ENCODE results near the gene ZNF57. TPM values are rescaled to one million over a fixed set of nuclear protein-coding genes. Genes with fewer than 3 reads are reported as not detected.
A peak's percentile ranks its signal among the peaks of the same experiment; 100 is the strongest.

Gene ZNF57
- polyA plus RNA-seq, 1 of the 3 experiments (the other 2 are of a cell fraction), result 2.1 TPM

DNA sequence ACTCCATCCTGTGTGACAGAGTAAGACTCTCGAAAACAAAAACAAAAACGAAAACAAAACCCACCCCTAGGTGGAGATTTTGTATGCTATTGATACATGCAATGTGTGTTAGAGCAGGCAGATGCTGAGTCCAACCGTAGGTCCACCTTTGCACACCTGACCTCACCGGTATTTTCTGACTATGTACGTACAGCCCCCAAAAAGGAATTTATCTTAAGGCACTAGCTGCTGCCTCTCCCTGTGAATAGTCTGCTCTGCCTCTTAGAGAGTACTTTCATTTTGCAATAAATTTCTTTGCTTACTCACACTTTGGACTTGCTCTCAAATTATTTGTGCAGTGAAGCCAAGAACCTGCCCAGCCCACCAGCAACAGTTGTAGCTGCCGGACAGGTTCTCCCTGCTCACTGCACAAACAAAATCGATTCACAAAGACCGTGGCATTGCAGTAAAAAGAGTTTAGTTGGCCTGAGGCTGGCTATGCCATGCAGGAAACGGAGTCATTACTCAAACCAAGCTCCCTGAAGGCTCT, 52.3 kb downstream of the ZNF57 start:
- Histone ChIP-seq H3F3A (replicated peaks; ENCODE audit: insufficient read depth) (peaks cover under 1% of the 10 kb centered on the region), H3K4me2 (0 out of 2 replicates have a peak overlapping the region, but pooled peaks have one; percentile 15), H3K4me3 (ENCODE audit: low read depth in 2 of 2, low read length in 1 of 2) (no peak overlapping the region), H2AFZ (ENCODE audit: low read depth) (peak overlapping the region; percentile 60; the same call in 1 of the 2 replicates), H3K9me2 (no peaks in the 10 kb centered on the region), H3K27ac (ENCODE audit: low read depth in 2 of 2, low read length in 1 of 2) (no peak overlapping the region), H3K36me3 (replicated peaks in 1 of 2; ENCODE audit: control insufficient read depth in 1 of 2, insufficient read depth in 2 of 2, low read length in 1 of 2) (peaks cover 0 to 4% of the 10 kb centered on the region in 2 experiments), H3K4me1 (ENCODE audit: control insufficient read depth in 1 of 2, insufficient read depth in 2 of 2, low read depth in 1 of 2, low read length in 1 of 2) (peaks cover 4 to 9% of the 10 kb centered on the region in 2 experiments; a peak in 2 of 4 replicates), H3K9ac (no peak overlapping the region), H3K9me3 (no peaks in the 10 kb centered on the region), H3K79me2 (ENCODE audit: insufficient read depth) (peaks cover 16% of the 10 kb centered on the region), H4K20me1 (ENCODE audit: insufficient read depth) (no peaks in the 10 kb centered on the region), H3K27me3 (ENCODE audit: insufficient read depth) (no peaks in the 10 kb centered on the region)
- no peak for DNase-seq
- CTCF ChIA-PET, result interaction anchor here (1.5 to 5.1 kb wide), 6 partner anchors 9 to 211 kb away, joined by 4 to 60 read pairs (median 27); no protein-coding TSS in a partner anchor
- POLR2A ChIA-PET, result no interaction called here
- TF ChIP-seq ELF1 (IDR thresholded peaks at IDR 0.05) (no peak), RFX5 (IDR thresholded peaks at IDR 0.05; ENCODE audit: low read length) (no peak), FOSL2 (IDR thresholded peaks at IDR 0.05; ENCODE audit: borderline replicate concordance, low read depth) (no peak), NFIC (IDR thresholded peaks at IDR 0.05; ENCODE audit: borderline replicate concordance) (no peak), NRF1 (IDR thresholded peaks at IDR 0.05; ENCODE audit: low read depth, low read length) (no peak), RXRA (IDR thresholded peaks at IDR 0.05; ENCODE audit: borderline replicate concordance, low read depth) (no peak), YY1 (IDR thresholded peaks at IDR 0.05; ENCODE audit: low read depth) (no peak), CHD2 (IDR thresholded peaks at IDR 0.05; ENCODE audit: low read length, partially characterized antibody) (no peak), GATA2 (CRISPR knock-in tag; IDR thresholded peaks at IDR 0.05) (no peak), FOXM1 (IDR thresholded peaks at IDR 0.05; ENCODE audit: low read depth) (no peak)
- TF ChIP-seq, protein P1, sequence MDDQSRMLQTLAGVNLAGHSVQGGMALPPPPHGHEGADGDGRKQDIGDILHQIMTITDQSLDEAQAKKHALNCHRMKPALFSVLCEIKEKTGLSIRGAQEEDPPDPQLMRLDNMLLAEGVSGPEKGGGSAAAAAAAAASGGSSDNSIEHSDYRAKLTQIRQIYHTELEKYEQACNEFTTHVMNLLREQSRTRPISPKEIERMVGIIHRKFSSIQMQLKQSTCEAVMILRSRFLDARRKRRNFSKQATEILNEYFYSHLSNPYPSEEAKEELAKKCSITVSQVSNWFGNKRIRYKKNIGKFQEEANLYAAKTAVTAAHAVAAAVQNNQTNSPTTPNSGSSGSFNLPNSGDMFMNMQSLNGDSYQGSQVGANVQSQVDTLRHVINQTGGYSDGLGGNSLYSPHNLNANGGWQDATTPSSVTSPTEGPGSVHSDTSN (IDR thresholded peaks at IDR 0.05), result no peak
- TF ChIP-seq, protein P2, sequence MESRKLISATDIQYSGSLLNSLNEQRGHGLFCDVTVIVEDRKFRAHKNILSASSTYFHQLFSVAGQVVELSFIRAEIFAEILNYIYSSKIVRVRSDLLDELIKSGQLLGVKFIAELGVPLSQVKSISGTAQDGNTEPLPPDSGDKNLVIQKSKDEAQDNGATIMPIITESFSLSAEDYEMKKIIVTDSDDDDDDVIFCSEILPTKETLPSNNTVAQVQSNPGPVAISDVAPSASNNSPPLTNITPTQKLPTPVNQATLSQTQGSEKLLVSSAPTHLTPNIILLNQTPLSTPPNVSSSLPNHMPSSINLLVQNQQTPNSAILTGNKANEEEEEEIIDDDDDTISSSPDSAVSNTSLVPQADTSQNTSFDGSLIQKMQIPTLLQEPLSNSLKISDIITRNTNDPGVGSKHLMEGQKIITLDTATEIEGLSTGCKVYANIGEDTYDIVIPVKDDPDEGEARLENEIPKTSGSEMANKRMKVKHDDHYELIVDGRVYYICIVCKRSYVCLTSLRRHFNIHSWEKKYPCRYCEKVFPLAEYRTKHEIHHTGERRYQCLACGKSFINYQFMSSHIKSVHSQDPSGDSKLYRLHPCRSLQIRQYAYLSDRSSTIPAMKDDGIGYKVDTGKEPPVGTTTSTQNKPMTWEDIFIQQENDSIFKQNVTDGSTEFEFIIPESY (IDR thresholded peaks at IDR 0.05; ENCODE audit: borderline replicate concordance, low read depth), result no peak
- TF ChIP-seq, protein P3, sequence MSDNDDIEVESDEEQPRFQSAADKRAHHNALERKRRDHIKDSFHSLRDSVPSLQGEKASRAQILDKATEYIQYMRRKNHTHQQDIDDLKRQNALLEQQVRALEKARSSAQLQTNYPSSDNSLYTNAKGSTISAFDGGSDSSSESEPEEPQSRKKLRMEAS (IDR thresholded peaks at IDR 0.05; ENCODE audit: low read depth), result no peak
- WGBS (ENCODE audit: low lambda C conversion rate), result 50% methylated on average over 9 of the region's 9 CpGs

DNA sequence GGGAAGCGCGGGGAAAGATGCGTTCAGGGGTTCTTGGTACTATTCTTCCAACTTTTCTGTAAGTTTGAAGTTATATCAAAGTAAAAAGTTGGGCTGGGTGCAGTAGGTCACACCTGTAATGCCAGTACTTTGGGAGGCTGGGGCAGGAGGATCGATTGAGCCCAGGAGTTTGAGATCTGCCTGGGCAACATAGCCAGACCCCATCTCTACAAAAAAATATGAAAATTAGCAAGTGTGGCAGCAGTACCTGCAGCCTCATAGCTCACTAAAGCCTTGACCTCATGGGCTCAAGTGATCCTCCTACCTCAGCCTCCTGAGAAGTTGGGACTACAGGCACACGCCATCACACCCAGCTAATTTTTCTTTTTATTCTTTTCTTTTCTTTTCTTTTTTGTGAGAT, 56.4 kb downstream of the ZNF57 start:
- no peak for TF ChIP-seq YY1 (IDR thresholded peaks at IDR 0.05; ENCODE audit: low read depth)
- no peaks in the 10 kb centered on the region for H3K9me3 ChIP-seq
- H3K9me2 ChIP-seq, result no peaks in the 10 kb centered on the region
- no peaks in the 10 kb centered on the region for H3K36me3 ChIP-seq (replicated peaks in 1 of 2; ENCODE audit: control insufficient read depth in 1 of 2, insufficient read depth in 2 of 2, low read length in 1 of 2)
- no peaks in the 10 kb centered on the region for H3K4me1 ChIP-seq (ENCODE audit: control insufficient read depth in 1 of 2, insufficient read depth in 2 of 2, low read depth in 1 of 2, low read length in 1 of 2)
- no peak overlapping the region for H3K4me3 ChIP-seq (ENCODE audit: low read depth in 2 of 2, low read length in 1 of 2)
- no peak overlapping the region for H3K27ac ChIP-seq (ENCODE audit: low read depth in 2 of 2, low read length in 1 of 2)
- H3F3A ChIP-seq (replicated peaks; ENCODE audit: insufficient read depth), result no peaks in the 10 kb centered on the region
- H3K9ac ChIP-seq, result no peak overlapping the region
- H4K20me1 ChIP-seq (ENCODE audit: insufficient read depth), result no peaks in the 10 kb centered on the region
- 71% methylated on average over 5 of the region's 5 CpGs for WGBS (ENCODE audit: low lambda C conversion rate)
- DNase-seq, result no peak
- ChIA-PET POLR2A (no interaction called here), CTCF (interaction anchor here (0.6 to 2.9 kb wide), 18 partner anchors 10 to 273 kb away, joined by 3 to 13 read pairs (median 4); no protein-coding TSS in a partner anchor)
- no peaks in the 10 kb centered on the region for H3K79me2 ChIP-seq (ENCODE audit: insufficient read depth)
- no peak overlapping the region for H2AFZ ChIP-seq (ENCODE audit: low read depth)
- 0 out of 2 replicates have a peak, but pooled peaks cover 3% of the 10 kb centered on the region for H3K27me3 ChIP-seq (ENCODE audit: insufficient read depth)
- H3K4me2 ChIP-seq, result no peak overlapping the region

Data from SK-N-SH (cell line).